Esophagus squamous epithelium (tissue), 5 donors: ENCODE results near the gene MYOZ2. TPM values are rescaled to one million over a fixed set of nuclear protein-coding genes. Genes with fewer than 3 reads are reported as not detected.

Experiments
- DNase-seq: peaks from one replicate; lab custom pipeline; 2025; lab: John Stamatoyannopoulos, UW
- H3K27ac ChIP-seq, 4 donors: fragments of 200-600 bp; sonication (generic); one replicate each; pipeline ENCODE4 v1.5.1; 2016 to 2019; ENCODE audit warnings: mild to moderate bottlenecking in 1 of 4
- H3K27me3 ChIP-seq, 4 donors: fragments of 200-600 bp; sonication (generic); 1 replicate in 3 of 4; 2 replicates in 1 of 4; pipeline versions ENCODE4 v1.5.1 to v1.6.0; 2017 to 2021; ENCODE audit warnings: antibody characterized with exemption in 1 of 4
- H3K36me3 ChIP-seq, 3 donors: fragments of 200-600 bp; sonication (generic); one replicate each; pipeline ENCODE4 v1.5.1; 2016 to 2019
- H3K4me1 ChIP-seq, 3 donors: fragments of 200-600 bp; sonication (generic); one replicate each; pipeline ENCODE4 v1.5.1; 2017 to 2019
- H3K4me3 ChIP-seq, 4 donors: fragments of 200-600 bp; sonication (generic); 1 replicate in 3 of 4; 2 replicates in 1 of 4; pipeline ENCODE4 v1.5.1; 2016 to 2019; ENCODE audit warnings: mild to moderate bottlenecking in 2 of 4, moderate library complexity in 1 of 4
- H3K9me3 ChIP-seq, 3 donors: fragments of 200-600 bp; sonication (generic); one replicate each; pipeline ENCODE4 v1.5.1; 2016 to 2019
- CTCF ChIP-seq, 6 experiments: fragments of 450-650 bp in 4 of 6; fragments of 200-600 bp in 2 of 6; sonication (generic) in 2 of 6; IDR thresholded peaks; one replicate each; pipeline ENCODE4 v1.5.1; 2016 to 2019; ENCODE audit warnings: antibody characterized with exemption in 6 of 6, mild to moderate bottlenecking in 4 of 6, moderate library complexity in 4 of 6
- POLR2A ChIP-seq, 4 donors: fragments of 450-650 bp; IDR thresholded peaks; one replicate each; pipeline ENCODE4 v1.6.1; 2017; ENCODE audit warnings: antibody characterized with exemption in 4 of 4, mild to moderate bottlenecking in 4 of 4, moderate library complexity in 3 of 4
- WGBS, 2 donors: methylation state at CpG; one replicate each; pipeline ENCODE4 v1.1.5; 2018; 5-methylcytosine and 5-hydroxymethylcytosine counted together
- intact Hi-C: fragments of 100-400 bp; cut with DNase I; formaldehyde crosslinking; loops from one replicate; pipeline ENCODE4 v1.15.0; 2022
- total RNA-seq, 4 donors: library from RNA; depleted of rRNA; stranded (reverse); fragments of >200 nt; gene quantifications; one replicate each; pipeline ENCODE4 v1.1.0, GENCODE V29; 2016
- donor health status: DM: yes; HTN: yes; CAD: no.

MYOZ2 gene
- total RNA-seq, 4 donors from 2014 or later = not detected

GRCh38 chr4:119232286-119232685 lies 96.7 kb downstream of the MYOZ2 start:
- Histone ChIP-seq H3K36me3 (peaks cover 0 to 56% (median 3%) of the 10 kb centered on the region in 3 donors), H3K4me3 (no peak overlapping the region), H3K27me3 (no peaks in the 10 kb centered on the region), H3K27ac (no peak overlapping the region), H3K9me3 (no peaks in the 10 kb centered on the region), H3K4me1 (peaks cover 0 to 17% (median 10%) of the 10 kb centered on the region in 3 donors)
- 96 to 100% methylated on average over 1 of the region's 1 CpG for WGBS, 2 donors
- TF ChIP-seq POLR2A (IDR thresholded peaks at IDR 0.05) (no peak), CTCF (IDR thresholded peaks at IDR 0.05) (no peak)
- intact Hi-C loops = no loop called here
- DNase-seq = no peak

- intact Hi-C loops = no loop called here
- Histone ChIP-seq H3K27ac (peak overlapping the region in 1 of 4 donors; percentile 3), H3K4me1 (peaks cover 0 to 17% (median 10%) of the 10 kb centered on the region in 3 donors), H3K4me3 (no peak overlapping the region), H3K36me3 (peaks cover 0 to 57% (median 3%) of the 10 kb centered on the region in 3 donors), H3K9me3 (no peaks in the 10 kb centered on the region), H3K27me3 (no peaks in the 10 kb centered on the region)
- DNase-seq = no peak
- TF ChIP-seq POLR2A (IDR thresholded peaks at IDR 0.05) (no peak), CTCF (IDR thresholded peaks at IDR 0.05) (no peak)
Observed at GRCh38 chr4:119233191-119233590, 97.6 kb downstream of the MYOZ2 start.

GRCh38 chr4:119233750-119234149 lies 98.1 kb downstream of the MYOZ2 start:
- Histone ChIP-seq H3K27me3 (no peaks in the 10 kb centered on the region), H3K36me3 (peaks cover 0 to 57% (median 3%) of the 10 kb centered on the region in 3 donors), H3K9me3 (no peaks in the 10 kb centered on the region), H3K4me3 (no peak overlapping the region), H3K4me1 (peaks cover 0 to 17% (median 10%) of the 10 kb centered on the region in 3 donors), H3K27ac (peak overlapping the region; percentile 4 to 12 (median 7))
- intact Hi-C loops = no loop called here
- TF ChIP-seq CTCF (IDR thresholded peaks at IDR 0.05) (no peak), POLR2A (IDR thresholded peaks at IDR 0.05) (no peak)
- DNase-seq = no peak
- 25 to 38% methylated on average over 3 of the region's 3 CpGs for WGBS, 2 donors

GRCh38 chr4:119237201-119237600 lies 101.6 kb downstream of the MYOZ2 start:
- Histone ChIP-seq H3K27ac (no peak overlapping the region), H3K27me3 (no peaks in the 10 kb centered on the region), H3K9me3 (no peaks in the 10 kb centered on the region), H3K4me3 (no peak overlapping the region), H3K36me3 (peaks cover 0 to 57% (median 3%) of the 10 kb centered on the region in 3 donors), H3K4me1 (peaks cover 0 to 17% (median 10%) of the 10 kb centered on the region in 3 donors)
- no peak for TF ChIP-seq POLR2A (IDR thresholded peaks at IDR 0.05)
- no peak for TF ChIP-seq CTCF (IDR thresholded peaks at IDR 0.05)
- DNase-seq = no peak
- 96 to 97% methylated on average over 9 of the region's 9 CpGs for WGBS, 2 donors
- intact Hi-C loops = no loop called here

Other genes with a start within 250 kb of the MYOZ2 start
- gene SYNPO2, start 247.0 kb upstream of the MYOZ2 start, total RNA-seq = 100 to 1,000 TPM in 2 of 4 donors, 10 to 100 TPM in 2; 19.0 to 418 (median 84.2) TPM
- gene USP53, start 76.9 kb downstream of the MYOZ2 start, total RNA-seq = 10 to 100 TPM; 21.9 to 71.5 (median 29.9) TPM
- not detected for gene FABP2, start 186.3 kb downstream of the MYOZ2 start, total RNA-seq